Right atrium auricular region (tissue), 2 donors: Measurements from ENCODE around the gene DGKH. TPM values are rescaled to one million over a fixed set of nuclear protein-coding genes. Genes with fewer than 3 reads are reported as not detected.
"Not testable (repeated sequence)": the region's sequence is repeated elsewhere in the genome, so short reads cannot be mapped to it uniquely, and the experiment has no call there.

ENCODE experiments used
- DNase-seq: peaks from one replicate; pipeline ENCODE4 v3.0.0-alpha.2; 2019; ENCODE audit warnings: low spot score
- H3K27ac ChIP-seq, 2 donors: fragments of 200-600 bp; sonication (generic); 1 replicate in 1 of 2; 2 replicates in 1 of 2; pipeline ENCODE4 v1.5.1; 2016 to 2019
- H3K27me3 ChIP-seq, 2 donors: fragments of 200-600 bp; sonication (generic); one replicate each; pipeline versions ENCODE4 v1.5.1 to v1.6.0; 2017 to 2019
- H3K36me3 ChIP-seq: fragments of 200-600 bp; sonication (generic); one replicate; pipeline ENCODE4 v1.5.1; 2016
- H3K4me1 ChIP-seq, 2 donors: fragments of 200-600 bp; sonication (generic); one replicate each; pipeline versions ENCODE4 v1.5.1 to v1.6.0; 2017 to 2019
- H3K4me3 ChIP-seq, 2 donors: fragments of 200-600 bp; sonication (generic); 1 replicate in 1 of 2; 2 replicates in 1 of 2; pipeline ENCODE4 v1.5.1; 2017 to 2019; ENCODE audit warnings: mild to moderate bottlenecking in 1 of 2, moderate library complexity in 1 of 2
- H3K9me3 ChIP-seq, 2 donors: fragments of 200-600 bp; sonication (generic); one replicate each; pipeline ENCODE4 v1.5.1; 2019
- total RNA-seq, 2 donors: library from RNA; depleted of rRNA; stranded (reverse); fragments of >200 nt; gene quantifications; one replicate each; pipeline ENCODE4 v1.1.0, GENCODE V29; 2016
- TF ChIP-seq, protein P1 (sequence below), 2 donors: fragments of 200-600 bp; sonication (generic); IDR thresholded peaks; one replicate each; pipeline ENCODE4 v1.5.1; 2019; ENCODE audit warnings: antibody characterized with exemption in 2 of 2

The DGKH gene
- total RNA-seq, 2 donors from 2014 or later, result 4.1 to 6.6 TPM

DNA sequence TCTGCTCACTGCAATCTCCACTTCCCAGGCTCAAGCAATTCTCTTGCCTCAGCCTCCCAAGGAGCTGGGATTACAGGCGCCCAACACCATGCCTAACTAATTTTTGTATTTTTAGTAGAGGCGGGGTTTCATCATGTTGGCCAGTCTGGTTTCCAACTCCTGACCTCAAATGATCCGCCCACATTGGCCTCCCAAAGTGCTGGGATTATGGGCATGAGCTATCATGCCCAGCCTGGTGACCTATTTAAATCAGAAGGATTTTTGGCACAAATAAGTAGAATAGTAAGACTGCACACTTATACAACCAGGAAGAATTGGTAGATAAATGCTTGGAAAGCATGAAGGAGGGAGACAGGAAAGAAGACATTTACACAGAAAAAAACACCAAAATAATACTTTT is 170.1 kb downstream of the DGKH start:
- Histone ChIP-seq H3K9me3 (no peaks in the 10 kb centered on the region), H3K27me3 (no peaks in the 10 kb centered on the region), H3K4me1 (no peaks in the 10 kb centered on the region), H3K4me3 (no peak overlapping the region), H3K27ac (no peak overlapping the region), H3K36me3 (peaks cover 9% of the 10 kb centered on the region)
- TF ChIP-seq, protein P1, sequence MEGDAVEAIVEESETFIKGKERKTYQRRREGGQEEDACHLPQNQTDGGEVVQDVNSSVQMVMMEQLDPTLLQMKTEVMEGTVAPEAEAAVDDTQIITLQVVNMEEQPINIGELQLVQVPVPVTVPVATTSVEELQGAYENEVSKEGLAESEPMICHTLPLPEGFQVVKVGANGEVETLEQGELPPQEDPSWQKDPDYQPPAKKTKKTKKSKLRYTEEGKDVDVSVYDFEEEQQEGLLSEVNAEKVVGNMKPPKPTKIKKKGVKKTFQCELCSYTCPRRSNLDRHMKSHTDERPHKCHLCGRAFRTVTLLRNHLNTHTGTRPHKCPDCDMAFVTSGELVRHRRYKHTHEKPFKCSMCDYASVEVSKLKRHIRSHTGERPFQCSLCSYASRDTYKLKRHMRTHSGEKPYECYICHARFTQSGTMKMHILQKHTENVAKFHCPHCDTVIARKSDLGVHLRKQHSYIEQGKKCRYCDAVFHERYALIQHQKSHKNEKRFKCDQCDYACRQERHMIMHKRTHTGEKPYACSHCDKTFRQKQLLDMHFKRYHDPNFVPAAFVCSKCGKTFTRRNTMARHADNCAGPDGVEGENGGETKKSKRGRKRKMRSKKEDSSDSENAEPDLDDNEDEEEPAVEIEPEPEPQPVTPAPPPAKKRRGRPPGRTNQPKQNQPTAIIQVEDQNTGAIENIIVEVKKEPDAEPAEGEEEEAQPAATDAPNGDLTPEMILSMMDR (IDR thresholded peaks at IDR 0.05), result no peak
- DNase-seq, result no peak

GRCh38 chr13:42219051-42219450 is 170.6 kb downstream of the DGKH start:
- Histone ChIP-seq H3K4me1 (no peaks in the 10 kb centered on the region), H3K27me3 (no peaks in the 10 kb centered on the region), H3K9me3 (no peaks in the 10 kb centered on the region), H3K36me3 (peaks cover 9% of the 10 kb centered on the region), H3K4me3 (no peak overlapping the region), H3K27ac (no peak overlapping the region)
- no peak for DNase-seq
- TF ChIP-seq, protein P1 (IDR thresholded peaks at IDR 0.05), result no peak

DNA sequence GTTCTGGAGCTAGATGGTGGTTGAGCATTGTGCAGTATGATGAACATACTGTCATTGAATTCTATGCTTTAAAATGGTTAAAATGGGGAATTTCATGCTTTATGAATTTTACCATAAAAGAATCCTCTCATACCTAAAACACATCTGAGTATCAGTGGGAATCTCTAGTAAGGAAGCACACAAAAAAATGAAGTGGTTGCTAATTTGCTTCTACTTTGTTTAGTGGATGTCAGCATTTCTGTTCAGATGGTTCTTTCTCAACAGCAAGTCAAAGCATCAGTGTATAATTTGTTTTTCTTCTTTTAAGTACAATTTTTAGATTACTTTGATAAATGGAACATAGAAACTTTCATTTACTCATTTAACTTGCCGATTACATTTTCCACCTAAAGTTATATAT is 171.4 kb downstream of the DGKH start:
- TF ChIP-seq, protein P1 (IDR thresholded peaks at IDR 0.05), result no peak
- Histone ChIP-seq H3K36me3 (peaks cover 9% of the 10 kb centered on the region), H3K4me3 (no peak overlapping the region), H3K9me3 (no peaks in the 10 kb centered on the region), H3K27ac (no peak overlapping the region), H3K4me1 (no peaks in the 10 kb centered on the region), H3K27me3 (no peaks in the 10 kb centered on the region)
- no peak for DNase-seq

DNA sequence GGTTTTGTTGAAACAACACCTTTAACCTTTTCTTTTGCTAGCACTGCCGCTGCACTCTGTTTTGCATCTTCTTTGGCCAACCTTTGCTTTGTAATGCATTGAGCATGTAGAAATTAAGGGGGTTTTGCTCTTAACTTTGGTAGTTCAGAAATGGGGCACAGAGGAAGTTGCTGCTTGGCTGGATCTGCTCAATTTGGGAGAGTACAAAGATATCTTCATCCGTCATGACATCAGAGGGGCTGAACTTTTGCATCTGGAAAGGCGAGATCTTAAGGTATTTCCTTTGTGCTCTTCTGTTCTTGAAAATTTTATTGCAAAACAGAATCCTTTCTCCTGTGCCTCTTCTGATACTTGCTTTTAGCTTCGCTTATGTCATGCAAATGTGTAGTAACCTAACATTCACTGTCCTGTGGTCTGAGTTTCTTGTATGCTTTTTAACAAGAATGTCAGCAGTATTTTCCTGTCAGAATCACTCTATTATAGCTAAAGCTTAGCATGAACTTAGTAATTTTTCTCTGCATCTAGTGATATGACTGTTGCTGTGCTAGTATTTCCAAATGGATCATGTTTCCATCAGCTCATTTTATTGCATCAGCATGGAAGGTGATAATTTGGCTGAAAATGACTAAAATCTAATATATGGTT is 172.8 kb downstream of the DGKH start:
- Histone ChIP-seq H3K4me3 (no peak overlapping the region), H3K27ac (no peak overlapping the region), H3K9me3 (no peaks in the 10 kb centered on the region), H3K27me3 (no peaks in the 10 kb centered on the region), H3K36me3 (peaks cover 9% of the 10 kb centered on the region), H3K4me1 (no peaks in the 10 kb centered on the region)
- TF ChIP-seq, protein P1 (IDR thresholded peaks at IDR 0.05), result no peak
- DNase-seq, result no peak

DNA sequence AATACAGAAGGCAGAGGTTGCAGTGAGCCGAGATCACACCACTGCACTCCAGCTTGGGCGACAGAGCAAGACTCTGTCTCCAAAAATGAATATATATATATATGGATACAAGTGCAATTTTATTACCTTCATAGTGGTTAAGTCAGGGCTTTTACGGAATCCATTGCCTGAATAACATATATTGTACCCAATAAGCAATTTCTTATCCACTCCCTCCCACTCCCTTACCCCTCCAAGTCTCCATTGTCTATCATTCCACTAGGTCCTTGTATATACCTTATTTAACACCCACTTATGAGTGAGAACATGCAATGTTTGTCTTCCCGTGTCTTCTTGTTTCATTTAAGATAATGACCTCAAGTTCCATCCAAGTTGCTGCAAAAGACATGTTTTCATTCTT is 175.2 kb downstream of the DGKH start:
- DNase-seq, result no peak
- Histone ChIP-seq H3K27me3 (no peaks in the 10 kb centered on the region), H3K4me3 (no peak overlapping the region), H3K36me3 (peaks cover 9% of the 10 kb centered on the region), H3K27ac (no peak overlapping the region), H3K4me1 (no peaks in the 10 kb centered on the region), H3K9me3 (no peaks in the 10 kb centered on the region)
- TF ChIP-seq, protein P1 (IDR thresholded peaks at IDR 0.05), result no peak

DNA sequence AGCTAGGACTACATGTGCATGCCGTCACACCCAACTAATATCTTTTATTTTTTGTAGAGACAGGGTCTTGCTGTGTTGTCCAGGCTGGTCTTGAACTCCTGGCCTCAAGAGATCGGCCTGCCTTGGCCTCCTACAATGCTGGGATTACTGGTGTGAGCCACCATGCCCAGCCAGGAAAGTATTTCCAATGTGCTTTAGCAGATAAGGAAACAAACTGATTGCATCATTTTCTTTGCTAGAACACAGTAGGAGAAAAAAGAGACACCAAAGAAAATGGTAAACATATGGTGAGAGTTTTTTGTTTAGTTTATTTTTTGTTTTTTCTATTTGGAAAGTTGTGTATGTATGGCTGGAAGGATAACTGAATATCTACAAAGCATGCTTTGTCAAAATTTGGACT is 176.6 kb downstream of the DGKH start:
- Histone ChIP-seq H3K4me3 (no peak overlapping the region), H3K27ac (no peak overlapping the region), H3K27me3 (no peaks in the 10 kb centered on the region), H3K4me1 (no peaks in the 10 kb centered on the region), H3K9me3 (no peaks in the 10 kb centered on the region), H3K36me3 (peaks cover 9% of the 10 kb centered on the region)
- DNase-seq, result no peak
- TF ChIP-seq, protein P1 (IDR thresholded peaks at IDR 0.05), result no peak

DNA sequence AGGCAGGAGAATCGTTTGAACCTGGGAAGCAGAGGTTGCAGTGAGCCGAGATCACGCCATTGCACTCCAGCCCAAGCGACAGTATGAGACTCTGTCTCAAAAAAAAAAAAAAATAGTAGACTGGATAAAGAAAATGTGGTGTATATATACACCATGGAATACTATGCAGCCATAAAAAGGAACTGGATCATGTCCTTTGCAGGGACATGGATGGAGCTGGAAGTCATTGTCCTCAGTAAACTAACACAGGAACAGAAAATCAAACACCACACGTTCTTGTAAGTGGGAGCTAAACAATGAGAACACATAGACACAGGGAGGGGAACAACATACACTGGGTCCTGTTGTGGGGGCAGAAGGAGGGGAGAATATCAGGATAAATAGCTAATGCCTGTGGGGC is 178.3 kb downstream of the DGKH start:
- not testable (repeated sequence) for H3K27me3 ChIP-seq, H3K4me3 ChIP-seq, H3K9me3 ChIP-seq

More for the DNA sequence above, 178.3 kb downstream of the DGKH start:
- H3K4me1 ChIP-seq, H3K36me3 ChIP-seq, H3K27ac ChIP-seq, DNase-seq: not testable (repeated sequence)
